HFFc6 (cell line): ENCODE data around the gene SLC35E2B. TPM values are rescaled to one million over a fixed set of nuclear protein-coding genes. Genes with fewer than 3 reads are reported as not detected.
"Not testable (repeated sequence)": the region's sequence is repeated elsewhere in the genome, so short reads cannot be mapped to it uniquely, and the experiment has no call there.

Source experiments
- DNase-seq: peaks from one replicate; pipeline ENCODE4 v3.0.0-alpha.2; 2018
- H3K27ac Mint-ChIP-seq: 2 replicates; pipeline ENCODE4 v1.8.0; 2020; ENCODE audit warnings: mild to moderate bottlenecking, mixed read lengths
- H3K27me3 Mint-ChIP-seq: 2 replicates; pipeline ENCODE4 v1.8.0; 2021; ENCODE audit warnings: mild to moderate bottlenecking, moderate library complexity, mixed read lengths; ENCODE audit not compliant: insufficient read depth
- H3K36me3 Mint-ChIP-seq: 2 replicates; pipeline ENCODE4 v1.8.0; 2021; ENCODE audit warnings: low read depth, mixed read lengths
- H3K4me1 Mint-ChIP-seq: 2 replicates; pipeline ENCODE4 v1.8.0; 2020; ENCODE audit warnings: low read depth, mixed read lengths
- H3K4me3 Mint-ChIP-seq: 2 replicates; pipeline ENCODE4 v1.8.0; 2020; ENCODE audit warnings: mild to moderate bottlenecking, moderate library complexity, mixed read lengths
- H3K9me3 Mint-ChIP-seq: 2 replicates; pipeline ENCODE4 v1.8.0; 2020; ENCODE audit warnings: mild to moderate bottlenecking, mixed read lengths
- CTCF ChIP-seq: fragments of 200-600 bp; sonication (generic); IDR thresholded peaks from 2 replicates; pipeline ENCODE4 v1.5.0; 2021; ENCODE audit warnings: antibody characterized with exemption, mild to moderate bottlenecking
- total RNA-seq, 6 experiments: library from RNA; stranded (reverse); fragmentation: NEBNext Ultra II Directional; extraction: Animal tissue kit (Norgen Biotek cat#: 25700); gene quantifications; 2 replicates in 1 of 6; 3 replicates in 5 of 6; pipeline ENCODE4 v1.2.3, GENCODE V29; 2021

SLC35E2B gene
- total RNA-seq, 6 experiments from 2014 or later = 30.1 to 40.9 (median 33.4) TPM

- Mint-ChIP-seq H3K9me3 (no peaks in the 10 kb centered on the region), H3K36me3 (no peaks in the 10 kb centered on the region), H3K27ac (no peak overlapping the region), H3K4me1 (no peaks in the 10 kb centered on the region), H3K27me3 (no peaks in the 10 kb centered on the region), H3K4me3 (no peak overlapping the region)
- DNase-seq = no peak
- no peak for TF ChIP-seq CTCF
Measured at GRCh38 chr1:1678581-1679380, 13.8 kb downstream of the SLC35E2B start.

GRCh38 chr1:1677718-1678580 lies 14.6 kb downstream of the SLC35E2B start:
- no peaks in the 10 kb centered on the region for H3K27me3 Mint-ChIP-seq
- TF ChIP-seq CTCF = no peak
- H3K9me3 Mint-ChIP-seq = no peaks in the 10 kb centered on the region

GRCh38 chr1:1676087-1676486 lies 16.5 kb downstream of the SLC35E2B start:
- H3K27me3 Mint-ChIP-seq, H3K4me3 Mint-ChIP-seq, H3K9me3 Mint-ChIP-seq, DNase-seq, H3K27ac Mint-ChIP-seq, H3K4me1 Mint-ChIP-seq, H3K36me3 Mint-ChIP-seq: not testable (repeated sequence)

More at GRCh38 chr1:1677718-1678580, 14.6 kb downstream of the SLC35E2B start:
- Mint-ChIP-seq H3K4me3 (no peak overlapping the region; the same call in 1 of the 2 replicates), H3K27ac (no peak overlapping the region), H3K36me3 (no peaks in the 10 kb centered on the region), H3K4me1 (no peaks in the 10 kb centered on the region)
- no peak for DNase-seq

GRCh38 chr1:1675218-1675617 lies 17.4 kb downstream of the SLC35E2B start:
- not testable (repeated sequence) for H3K27ac Mint-ChIP-seq, H3K27me3 Mint-ChIP-seq, H3K4me3 Mint-ChIP-seq, H3K36me3 Mint-ChIP-seq, H3K9me3 Mint-ChIP-seq, DNase-seq, H3K4me1 Mint-ChIP-seq

GRCh38 chr1:1674806-1675205 lies 17.8 kb downstream of the SLC35E2B start:
- DNase-seq, H3K27me3 Mint-ChIP-seq, H3K9me3 Mint-ChIP-seq, H3K4me3 Mint-ChIP-seq, H3K4me1 Mint-ChIP-seq, H3K27ac Mint-ChIP-seq, H3K36me3 Mint-ChIP-seq: not testable (repeated sequence)

GRCh38 chr1:1672181-1672965 lies 20.2 kb downstream of the SLC35E2B start:
- H3K4me3 Mint-ChIP-seq = no peak overlapping the region
- no peaks in the 10 kb centered on the region for H3K4me1 Mint-ChIP-seq
- H3K27ac Mint-ChIP-seq = no peak overlapping the region
- no peaks in the 10 kb centered on the region for H3K27me3 Mint-ChIP-seq
- H3K36me3 Mint-ChIP-seq = peaks cover 6% of the 10 kb centered on the region
- TF ChIP-seq CTCF = no peak
- no peaks in the 10 kb centered on the region for H3K9me3 Mint-ChIP-seq
- DNase-seq = no peak
